Muscle of leg (tissue), 16 donors: ENCODE measurements around the gene BMPR2. TPM values are rescaled to one million over a fixed set of nuclear protein-coding genes. Genes with fewer than 3 reads are reported as not detected.
A peak's percentile ranks its signal among the peaks of the same experiment; 100 is the strongest.

Source experiments
- DNase-seq: peaks from one replicate; pipeline ENCODE4 v3.0.0; 2013
- H3K27ac ChIP-seq: one replicate; pipeline ENCODE4 v1.5.1; 2013; ENCODE audit warnings: mild to moderate bottlenecking, low read length, control low read depth
- H3K27me3 ChIP-seq: one replicate; pipeline ENCODE4 v1.6.1; 2013; ENCODE audit warnings: low read length; ENCODE audit not compliant: control insufficient read depth, insufficient read depth
- H3K36me3 ChIP-seq: one replicate; pipeline ENCODE4 v1.6.1; 2013; ENCODE audit warnings: low read length; ENCODE audit not compliant: control insufficient read depth, insufficient read depth
- H3K4me1 ChIP-seq: one replicate; pipeline ENCODE4 v1.6.1; 2013; ENCODE audit warnings: low read length; ENCODE audit not compliant: control insufficient read depth, insufficient read depth
- H3K4me3 ChIP-seq: one replicate; pipeline ENCODE4 v1.5.1; 2013; ENCODE audit warnings: low read length, control low read depth
- H3K9me3 ChIP-seq: replicated peaks from 2 replicates; pipeline ENCODE4 v1.6.1; 2013; ENCODE audit warnings: low read depth, low read length; ENCODE audit not compliant: control insufficient read depth
- WGBS: methylation state at CpG from one replicate; pipeline ENCODE4 v1.1.5; 2013; ENCODE audit warnings: missing lambda C conversion rate; ENCODE audit not compliant: insufficient coverage; 5-methylcytosine and 5-hydroxymethylcytosine counted together
- long read RNA-seq, 11 donors: transcript quantifications; one replicate each; lab custom pipeline, GENCODE V29; 2026
- polyA plus RNA-seq, 8 donors: library from polyadenylated mRNA; unstranded; fragments of 120-200 nt; gene quantifications; one replicate each; pipeline versions ENCODE4 v1.2.1 to v1.2.3, GENCODE V29; 2013; ENCODE audit warnings: inconsistent platforms in 1 of 8, low replicate concordance in 1 of 8; ENCODE audit not compliant: insufficient read length in 8 of 8, insufficient read depth in 1 of 8
- total RNA-seq: library from RNA; stranded (reverse); fragments of 120-200 nt; gene quantifications from one replicate; pipeline ENCODE4 v1.2.4, GENCODE V29; 2013

BMPR2 gene
- 23.4 TPM for total RNA-seq
- polyA plus RNA-seq: 10 to 100 TPM; 18.9 to 48.6 (median 34.9) TPM
- long read RNA-seq, donor 1, full-length matches to known transcripts: 1 of 6 reads
- long read RNA-seq, donor 1, partial matches to known transcripts: 5 of 6 reads
- long read RNA-seq, donor 1, other reads (novel, unspliced or antisense): 0 of 6 reads
- long read RNA-seq, donor 2: 0 reads
- long read RNA-seq, donor 3, full-length matches to known transcripts: 2 of 16 reads
- long read RNA-seq, donor 3, partial matches to known transcripts: 14 of 16 reads
- long read RNA-seq, donor 3, other reads (novel, unspliced or antisense): 0 of 16 reads
- long read RNA-seq, donor 4: 0 reads
- long read RNA-seq, donor 5, full-length matches to known transcripts: 1 of 17 reads
- long read RNA-seq, donor 5, partial matches to known transcripts: 16 of 17 reads
- long read RNA-seq, donor 5, other reads (novel, unspliced or antisense): 0 of 17 reads
- long read RNA-seq, donor 6, full-length matches to known transcripts: 1 of 1 reads
- long read RNA-seq, donor 6, partial matches to known transcripts: 0 of 1 reads
- long read RNA-seq, donor 6, other reads (novel, unspliced or antisense): 0 of 1 reads
- long read RNA-seq, donor 7, full-length matches to known transcripts: 1 of 7 reads
- long read RNA-seq, donor 7, partial matches to known transcripts: 6 of 7 reads
- long read RNA-seq, donor 7, other reads (novel, unspliced or antisense): 0 of 7 reads
- long read RNA-seq, donor 8, full-length matches to known transcripts: 1 of 12 reads
- long read RNA-seq, donor 8, partial matches to known transcripts: 11 of 12 reads
- long read RNA-seq, donor 8, other reads (novel, unspliced or antisense): 0 of 12 reads
- long read RNA-seq, donor 9: 0 reads
- long read RNA-seq, donor 10, full-length matches to known transcripts: 1 of 7 reads
- long read RNA-seq, donor 10, partial matches to known transcripts: 6 of 7 reads
- long read RNA-seq, donor 10, other reads (novel, unspliced or antisense): 0 of 7 reads
- long read RNA-seq, donor 11, full-length matches to known transcripts: 1 of 20 reads
- long read RNA-seq, donor 11, partial matches to known transcripts: 19 of 20 reads
- long read RNA-seq, donor 11, other reads (novel, unspliced or antisense): 0 of 20 reads

DNA sequence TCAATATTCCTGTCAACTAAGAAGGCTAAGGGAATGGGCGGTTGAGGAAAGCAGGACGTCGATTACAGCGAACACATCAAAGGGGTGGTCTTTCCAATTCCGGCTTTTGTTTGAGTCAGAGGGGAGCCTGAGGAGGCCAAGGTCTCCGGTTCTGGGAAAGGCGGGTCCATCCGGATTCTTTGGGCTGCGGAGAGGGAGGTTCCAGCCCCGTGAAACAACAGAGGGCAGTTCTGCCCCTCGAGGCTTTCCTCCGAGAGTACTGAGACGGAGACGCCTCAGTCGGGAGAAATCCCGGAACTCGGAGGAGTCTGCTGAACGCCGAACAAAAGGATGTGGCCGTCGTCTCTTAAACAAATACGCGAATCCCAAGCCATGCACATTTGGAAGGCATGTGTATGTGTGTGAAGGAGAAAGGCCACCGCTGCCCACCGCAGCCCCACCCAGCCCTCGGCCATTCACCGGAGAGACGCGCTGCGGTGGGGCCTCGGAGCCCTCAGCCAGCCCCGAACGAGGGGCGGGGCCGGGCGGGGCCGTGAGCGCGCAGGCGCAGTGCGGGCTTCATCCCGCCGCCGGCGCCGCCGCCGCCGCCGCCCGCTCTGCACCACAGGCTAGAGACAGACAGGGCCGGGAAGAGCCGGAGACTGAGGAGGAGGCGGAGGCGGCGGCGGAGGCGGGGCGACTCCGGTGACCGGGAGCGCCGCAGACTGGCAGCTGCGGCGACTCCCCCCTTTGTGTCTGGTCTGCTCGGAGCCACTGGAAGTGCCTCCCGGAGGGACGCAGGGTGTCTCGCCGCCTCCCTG, at the start of gene BMPR2:
TSS of gene BMPR2 (plus strand) at position 719 of the 800 bp plus-strand sequence. CDS start 1,148 bp downstream, outside the sequence.
- under 1% methylated on average over 53 of the region's 70 CpGs for WGBS
- peaks cover 13% of the 10 kb centered on the region for H3K4me1 ChIP-seq
- peak; percentile 96 for DNase-seq
- peak within 1 kb of the TSS; percentile 99 for H3K27ac ChIP-seq
- H3K27me3 ChIP-seq: no peaks in the 10 kb centered on the region
- no peaks in the 10 kb centered on the region for H3K9me3 ChIP-seq
- peak within 1 kb of the TSS; percentile 99 for H3K4me3 ChIP-seq
- H3K36me3 ChIP-seq: no peaks in the 10 kb centered on the region

DNA sequence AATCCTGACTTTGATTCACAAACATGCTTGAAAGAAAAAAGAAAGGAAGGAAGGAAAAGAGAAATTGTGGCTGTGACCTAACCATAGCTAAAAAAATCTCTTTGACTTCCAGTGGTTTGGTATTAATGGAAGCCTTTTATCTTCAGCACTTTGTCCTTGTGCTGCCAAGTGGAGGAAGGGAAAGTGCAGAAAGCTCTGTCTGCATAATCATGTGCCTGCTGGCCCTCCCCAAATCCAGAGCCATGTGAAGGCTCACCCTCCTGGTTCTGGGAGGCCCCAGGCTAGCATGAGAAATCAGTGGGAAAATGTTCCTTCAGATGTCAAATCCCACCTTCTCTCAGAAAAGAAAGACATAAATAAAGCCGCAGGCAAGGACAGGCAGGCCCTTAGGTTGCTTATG, 48.3 kb upstream of the BMPR2 start:
- no peak for DNase-seq
- H3K4me1 ChIP-seq: no peaks in the 10 kb centered on the region
- H3K9me3 ChIP-seq: no peaks in the 10 kb centered on the region
- no peak overlapping the region for H3K4me3 ChIP-seq
- H3K27me3 ChIP-seq: no peaks in the 10 kb centered on the region
- peaks cover 16% of the 10 kb centered on the region for H3K36me3 ChIP-seq
- WGBS: no CpG with 5 or more reads among the region's 1 CpG
- H3K27ac ChIP-seq: no peak overlapping the region

DNA sequence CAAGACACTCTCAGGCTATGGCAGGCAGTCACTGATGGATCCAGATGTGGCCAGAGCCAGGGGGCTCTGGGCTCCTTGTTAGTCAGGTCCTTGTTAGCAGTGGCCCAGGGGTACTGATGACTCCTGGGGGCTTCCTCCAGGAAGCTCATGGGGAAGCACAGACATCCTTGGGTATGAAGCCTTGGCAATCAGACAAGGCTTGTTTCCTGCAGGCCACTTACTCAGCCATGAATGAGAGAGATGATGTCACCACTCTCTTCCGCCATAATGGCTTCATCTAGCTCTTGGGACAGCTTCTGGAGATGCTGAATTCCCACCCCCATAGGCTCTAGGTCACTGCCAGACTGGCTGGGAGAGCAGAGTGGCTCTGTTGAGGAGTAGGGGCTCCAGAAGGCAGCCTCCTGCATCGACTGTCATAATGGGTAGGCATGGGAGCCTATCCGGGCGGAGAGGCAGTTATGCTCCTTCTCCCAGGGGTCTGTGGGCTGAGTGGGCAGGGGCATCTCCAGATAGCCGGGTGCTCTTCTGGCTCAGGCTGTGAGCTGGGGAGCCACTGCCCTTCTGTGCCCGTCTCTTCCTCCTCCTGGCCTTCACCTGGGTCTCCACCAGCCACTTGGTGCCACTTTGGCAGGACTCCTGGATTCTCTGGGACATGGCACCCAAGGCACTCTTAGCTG, 40.2 kb upstream of the BMPR2 start:
- Histone ChIP-seq H3K4me3 (no peak overlapping the region), H3K36me3 (no peaks in the 10 kb centered on the region), H3K4me1 (peaks cover 2% of the 10 kb centered on the region), H3K27me3 (no peaks in the 10 kb centered on the region), H3K9me3 (no peaks in the 10 kb centered on the region), H3K27ac (no peak overlapping the region)
- peak; percentile 21 for DNase-seq
- 78% methylated on average over 4 of the region's 6 CpGs for WGBS

DNA sequence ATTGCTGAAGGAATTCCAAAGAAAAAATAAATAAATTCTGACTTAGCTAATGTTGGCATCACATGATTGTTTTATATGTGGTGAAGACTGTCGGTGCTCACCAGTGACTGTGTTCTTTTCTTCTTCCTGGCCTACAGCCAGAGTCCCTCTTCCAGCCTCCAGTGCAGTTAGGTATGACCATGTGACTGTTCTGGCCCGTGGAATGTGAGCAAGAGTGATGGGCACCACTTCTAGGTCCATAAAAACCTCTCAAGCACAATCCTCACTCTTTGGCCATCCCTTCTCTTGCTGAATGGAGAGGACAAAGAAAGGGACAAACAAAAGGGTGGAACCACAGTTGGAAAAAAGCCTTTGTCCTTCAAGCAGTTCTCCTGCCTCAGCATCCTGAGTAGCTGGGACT, 39.0 kb upstream of the BMPR2 start:
- Histone ChIP-seq H3K27ac (no peak overlapping the region), H3K27me3 (no peaks in the 10 kb centered on the region), H3K9me3 (no peaks in the 10 kb centered on the region), H3K36me3 (no peaks in the 10 kb centered on the region), H3K4me1 (peaks cover 2% of the 10 kb centered on the region), H3K4me3 (no peak overlapping the region)
- WGBS: 0% methylated on average over 1 of the region's 2 CpGs
- no peak for DNase-seq

DNA sequence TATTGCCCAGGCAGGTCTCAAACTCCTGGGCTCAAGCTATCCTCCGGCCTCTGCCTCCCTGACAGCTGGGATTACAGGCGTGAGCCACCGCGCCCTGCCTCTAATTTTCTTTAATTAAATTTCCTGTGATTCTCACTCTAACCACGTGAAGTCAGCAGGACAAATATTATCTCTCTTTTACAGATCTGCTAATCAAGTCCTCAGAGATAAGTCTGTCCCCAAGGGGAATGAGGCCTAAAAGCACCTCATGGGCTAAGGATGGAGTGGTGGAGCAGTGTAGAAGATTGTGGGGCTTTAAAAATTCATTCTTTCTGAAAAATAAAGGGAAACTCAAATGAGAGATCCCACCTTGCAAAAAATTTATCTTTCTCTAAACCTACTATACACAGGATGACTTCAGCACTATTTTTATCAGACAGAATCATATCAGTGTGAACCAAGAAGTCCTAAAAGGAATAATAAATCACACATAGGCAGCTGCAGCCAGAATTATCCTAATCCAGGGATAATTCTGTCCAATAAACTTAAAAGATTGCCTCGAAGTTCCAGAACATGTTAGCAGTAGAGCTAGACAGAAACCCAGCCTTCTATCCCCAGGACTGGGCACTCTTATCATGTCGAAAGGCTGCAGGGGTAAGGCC, 38.3 kb upstream of the BMPR2 start:
- no peak for DNase-seq
- H3K36me3 ChIP-seq: no peaks in the 10 kb centered on the region
- H3K4me1 ChIP-seq: peaks cover 2% of the 10 kb centered on the region
- 66% methylated on average over 4 of the region's 7 CpGs for WGBS
- no peaks in the 10 kb centered on the region for H3K9me3 ChIP-seq
- no peaks in the 10 kb centered on the region for H3K27me3 ChIP-seq
- H3K4me3 ChIP-seq: no peak overlapping the region
- no peak overlapping the region for H3K27ac ChIP-seq

DNA sequence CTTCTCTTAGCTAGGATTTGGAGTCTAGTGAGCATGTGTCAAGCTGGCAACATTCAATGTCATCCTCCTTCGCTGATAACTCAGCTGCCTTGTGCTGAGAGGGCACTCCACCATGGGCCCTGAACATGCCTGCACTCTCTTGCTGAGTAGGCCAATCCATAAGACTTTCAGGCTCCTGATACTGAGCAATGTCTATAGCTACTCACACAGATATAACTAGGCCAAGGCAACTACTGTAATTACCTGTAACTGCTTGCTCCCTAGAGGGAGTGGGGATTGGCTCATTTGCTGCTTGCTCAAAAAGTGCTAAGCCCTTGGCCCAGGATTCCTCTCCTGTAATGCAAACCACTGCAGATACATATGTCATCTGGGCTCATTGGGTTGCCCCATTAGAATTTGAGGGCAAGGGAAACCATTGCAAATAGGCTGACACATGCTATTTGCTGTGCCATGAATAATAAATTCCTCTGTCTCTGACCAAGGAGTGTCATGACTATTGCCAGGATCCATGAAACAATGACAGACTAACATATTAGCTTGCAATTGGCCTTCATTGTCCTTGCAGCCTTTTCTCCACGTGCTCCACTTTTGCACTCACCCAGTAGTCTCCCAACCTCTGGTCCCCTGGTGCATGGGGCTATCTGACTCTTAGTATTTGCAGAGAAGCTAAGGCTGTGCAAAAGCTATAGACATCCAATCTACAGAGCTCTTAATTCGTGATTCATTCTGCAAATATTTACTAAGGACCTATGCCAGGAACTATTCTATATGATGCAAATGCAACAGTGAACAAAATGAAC, 36.9 kb upstream of the BMPR2 start:
- no peaks in the 10 kb centered on the region for H3K9me3 ChIP-seq
- H3K4me1 ChIP-seq: peaks cover 2% of the 10 kb centered on the region
- no peaks in the 10 kb centered on the region for H3K27me3 ChIP-seq
- H3K36me3 ChIP-seq: no peaks in the 10 kb centered on the region
- no peak for DNase-seq
- no peak overlapping the region for H3K27ac ChIP-seq
- H3K4me3 ChIP-seq: no peak overlapping the region
- 100% methylated on average over 1 of the region's 3 CpGs for WGBS

DNA sequence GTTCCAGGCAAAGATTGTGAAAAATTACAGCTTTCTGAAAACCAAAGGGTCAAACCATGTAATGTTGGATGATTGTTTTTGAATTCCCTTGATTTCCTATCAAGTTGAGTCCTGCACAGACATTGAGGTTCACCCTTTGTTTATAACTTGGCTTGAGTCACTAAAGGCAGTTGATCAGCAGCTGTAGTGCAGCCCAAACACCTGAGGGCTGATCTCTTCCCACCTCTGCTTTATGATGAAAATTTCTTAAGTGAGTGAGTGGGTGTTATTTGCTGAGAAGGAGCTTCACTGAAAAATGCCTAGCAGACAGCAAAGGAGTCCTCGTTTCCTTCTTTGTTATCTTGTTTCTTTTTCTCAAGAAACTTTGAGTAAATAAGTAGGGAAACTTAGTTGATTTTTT, 31.9 kb upstream of the BMPR2 start:
- Histone ChIP-seq H3K27me3 (no peaks in the 10 kb centered on the region), H3K4me3 (no peak overlapping the region), H3K36me3 (no peaks in the 10 kb centered on the region), H3K4me1 (no peaks in the 10 kb centered on the region), H3K9me3 (no peaks in the 10 kb centered on the region), H3K27ac (no peak overlapping the region)
- DNase-seq: no peak
- no CpG with 5 or more reads among the region's 1 CpG for WGBS

DNA sequence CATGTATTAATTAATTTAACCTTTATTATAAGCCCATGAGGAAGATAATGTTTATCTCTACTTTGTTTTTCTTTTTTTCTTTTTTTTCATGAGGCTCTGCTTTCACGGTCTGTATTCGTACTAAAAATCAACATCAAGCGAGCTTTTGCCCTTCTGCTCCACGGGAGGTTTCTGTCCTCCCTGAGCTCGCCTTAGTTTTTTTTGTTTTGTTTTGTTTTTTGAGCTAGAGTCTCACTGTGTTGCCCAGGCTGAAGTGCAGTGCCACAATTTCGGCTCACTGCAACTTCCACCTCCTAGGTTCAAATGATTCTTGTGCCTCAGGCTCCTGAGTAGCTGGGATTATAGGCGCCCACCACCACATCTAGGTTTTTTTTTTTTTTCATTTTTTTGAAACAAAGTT, 29.9 kb upstream of the BMPR2 start:
- no peak overlapping the region for H3K27ac ChIP-seq

More for the DNA sequence above, 29.9 kb upstream of the BMPR2 start:
- H3K4me1 ChIP-seq: no peaks in the 10 kb centered on the region
- no peaks in the 10 kb centered on the region for H3K27me3 ChIP-seq
- WGBS: no CpG with 5 or more reads among the region's 7 CpGs
- H3K4me3 ChIP-seq: no peak overlapping the region
- no peak for DNase-seq
- H3K9me3 ChIP-seq: no peaks in the 10 kb centered on the region
- H3K36me3 ChIP-seq: no peaks in the 10 kb centered on the region
